HuH-7 (cell line): Measurements from ENCODE around the gene AUTS2.

Experiments used
- DNase-seq: peaks from one replicate; pipeline ENCODE4 v3.0.0; 2011; ENCODE audit warnings: low spot score

AUTS2 gene

GRCh38 chr7:70134029-70134770, 535.9 kb downstream of the AUTS2 start:
- no peak for DNase-seq

DNA sequence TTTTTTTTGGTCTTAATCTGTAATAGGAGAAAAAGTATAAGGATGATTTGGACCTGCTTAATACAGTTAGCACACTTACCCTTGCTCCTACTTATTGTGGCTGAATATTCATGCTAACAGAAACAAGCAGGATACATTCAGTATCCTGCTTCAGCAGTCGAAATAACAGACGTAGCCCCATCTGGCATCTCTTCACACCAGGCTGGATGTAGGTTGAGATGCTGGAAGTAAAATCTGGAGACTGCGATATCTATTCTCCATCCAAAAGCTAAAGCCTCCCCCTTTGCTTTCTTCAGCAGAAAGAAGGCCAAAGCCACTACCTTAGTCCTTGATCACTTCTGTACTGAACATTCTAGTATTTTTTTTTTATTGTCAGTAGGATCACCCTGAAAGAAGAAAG, 537.4 kb downstream of the AUTS2 start:
- no peak for DNase-seq

- no peak for DNase-seq
Observed at GRCh38 chr7:70137126-70137525, 538.9 kb downstream of the AUTS2 start.

DNA sequence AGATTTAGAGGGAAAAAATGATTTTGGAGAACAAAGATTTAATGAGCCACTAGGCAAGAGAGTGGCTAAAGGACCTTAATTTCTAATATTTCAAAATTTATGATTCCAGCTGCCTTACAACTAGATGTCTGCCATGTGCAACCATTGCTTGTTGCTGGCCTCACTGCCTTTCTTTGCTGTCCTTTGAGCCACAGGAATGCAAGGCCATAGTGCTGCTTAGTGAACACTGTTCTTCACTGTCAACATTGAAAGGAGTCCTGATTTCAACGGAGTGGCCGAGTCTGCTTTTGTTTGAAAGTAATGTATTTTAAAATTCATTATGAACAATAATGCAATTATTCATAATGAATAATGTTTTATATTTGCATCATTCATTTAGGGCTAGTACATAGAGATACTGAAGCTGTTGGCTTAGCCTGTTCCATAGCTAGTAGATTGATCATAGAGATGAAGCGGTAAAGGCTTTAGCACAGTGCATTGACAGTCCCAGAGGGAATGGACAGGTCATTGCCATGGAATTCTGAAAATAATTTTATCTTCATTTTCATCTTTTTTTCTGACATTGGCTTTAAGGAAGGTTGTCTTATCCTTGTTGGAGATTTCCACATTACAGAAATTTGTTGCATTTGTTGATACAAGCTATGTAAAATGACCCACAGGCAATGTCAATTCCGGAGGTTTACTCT, 544.1 kb downstream of the AUTS2 start:
- DNase-seq = no peak

- no peak for DNase-seq
Observed at GRCh38 chr7:70143075-70144044, 545.1 kb downstream of the AUTS2 start.

DNA sequence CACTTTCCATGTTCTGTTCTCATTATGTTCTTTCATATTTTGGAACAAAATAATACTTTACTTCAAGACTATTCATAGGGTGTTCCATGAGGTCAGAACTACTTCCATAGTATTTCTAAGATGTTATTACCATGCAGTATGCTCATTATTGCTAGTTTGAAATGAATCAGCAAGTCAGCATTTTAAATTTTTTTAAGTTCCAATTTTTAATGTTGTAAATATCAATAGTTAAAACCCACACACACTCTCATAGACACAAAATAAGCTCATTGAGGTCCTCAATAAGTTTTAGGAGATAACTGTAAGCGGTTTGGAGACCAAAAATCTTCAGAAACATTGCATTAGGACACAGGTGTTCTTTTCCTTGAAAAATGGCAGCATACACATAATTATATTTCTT, 550.7 kb downstream of the AUTS2 start:
- no peak for DNase-seq

DNA sequence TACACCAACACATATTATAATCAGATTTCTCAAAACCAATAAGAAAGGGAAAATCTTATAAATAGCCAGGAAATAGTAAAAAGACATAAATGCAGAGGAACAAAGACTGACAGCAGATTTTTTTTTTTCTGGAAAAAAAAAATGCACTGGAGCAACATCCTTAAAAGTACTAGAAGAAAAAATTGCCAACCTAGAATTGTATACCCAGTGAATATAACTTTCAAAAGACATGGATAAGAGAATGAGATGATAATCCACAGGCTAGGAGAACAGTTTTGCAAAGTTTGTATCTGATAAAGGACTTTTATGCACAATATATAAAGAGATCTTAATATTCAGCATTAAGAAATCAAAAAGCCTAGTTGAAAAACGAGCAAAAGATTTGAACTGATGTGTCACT, 554.0 kb downstream of the AUTS2 start:
- DNase-seq = no peak

DNA sequence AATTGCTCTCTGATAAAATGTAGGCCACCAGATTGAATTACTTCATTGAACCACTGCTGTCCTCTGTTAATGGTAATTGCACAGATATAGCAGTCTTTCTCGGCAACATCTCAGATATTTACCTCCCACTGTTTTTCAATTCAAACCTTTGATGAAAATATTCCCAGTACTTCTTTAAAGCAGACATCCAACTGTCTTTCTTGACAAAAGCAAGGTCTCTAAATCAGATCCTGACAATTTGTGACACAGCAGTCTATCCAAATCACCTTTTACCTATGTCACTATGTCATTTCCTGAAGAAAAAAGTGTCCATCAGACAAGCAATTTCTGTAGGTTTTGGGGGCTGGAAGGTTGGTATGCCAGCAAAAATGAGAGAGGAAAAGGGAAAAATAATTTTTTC, 555.7 kb downstream of the AUTS2 start:
- no peak for DNase-seq

DNA sequence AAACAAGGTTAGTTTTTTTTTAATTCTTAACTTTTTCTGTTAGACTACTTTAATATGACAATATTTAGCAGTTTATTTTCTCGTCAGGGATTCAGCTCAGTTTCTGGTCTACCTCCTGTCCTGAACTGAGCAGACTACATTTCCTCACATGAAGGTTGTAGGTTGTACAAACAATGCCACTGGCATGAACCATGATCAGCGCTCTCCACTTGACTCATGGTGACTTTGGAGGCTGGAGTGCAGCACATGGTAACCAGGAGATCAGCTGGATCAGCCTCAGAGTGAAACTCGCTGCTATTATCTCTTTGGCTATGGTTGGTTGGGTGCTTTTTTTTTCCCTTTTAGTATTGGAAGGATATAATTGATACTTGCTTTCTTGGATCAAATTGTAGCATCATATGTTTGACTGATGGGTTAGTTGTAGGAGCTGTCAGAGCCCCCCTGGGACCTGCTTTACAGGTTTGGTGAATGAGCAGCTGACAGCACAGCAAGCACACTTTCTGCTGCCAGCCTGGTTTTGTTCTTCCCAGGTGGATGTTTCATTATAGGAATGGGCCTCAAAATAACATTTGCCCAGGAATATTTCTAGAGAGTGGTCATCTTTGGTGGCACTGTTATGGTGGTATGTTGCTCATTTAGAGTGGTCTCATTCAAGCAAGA, 556.4 kb downstream of the AUTS2 start:
- DNase-seq = no peak

DNA sequence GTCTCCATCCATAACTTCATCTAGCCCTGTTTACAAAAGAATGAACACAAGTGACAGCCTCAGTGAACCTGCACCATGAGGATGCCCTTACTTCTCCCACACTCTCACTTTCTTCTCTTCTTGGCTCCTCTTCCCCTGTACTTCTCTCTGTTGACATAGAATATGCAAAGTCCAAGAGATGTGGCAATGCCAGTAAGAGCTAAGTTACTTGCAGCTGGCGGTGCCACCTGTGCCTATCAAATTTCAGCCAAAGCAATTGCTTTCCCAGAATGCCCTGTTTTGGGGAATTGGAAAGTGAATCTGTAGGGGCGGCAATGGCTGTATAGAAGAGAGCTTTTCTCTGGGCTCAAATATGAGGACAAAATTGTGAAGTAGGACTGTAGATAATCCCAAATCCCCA, 557.8 kb downstream of the AUTS2 start:
- DNase-seq = no peak

DNA sequence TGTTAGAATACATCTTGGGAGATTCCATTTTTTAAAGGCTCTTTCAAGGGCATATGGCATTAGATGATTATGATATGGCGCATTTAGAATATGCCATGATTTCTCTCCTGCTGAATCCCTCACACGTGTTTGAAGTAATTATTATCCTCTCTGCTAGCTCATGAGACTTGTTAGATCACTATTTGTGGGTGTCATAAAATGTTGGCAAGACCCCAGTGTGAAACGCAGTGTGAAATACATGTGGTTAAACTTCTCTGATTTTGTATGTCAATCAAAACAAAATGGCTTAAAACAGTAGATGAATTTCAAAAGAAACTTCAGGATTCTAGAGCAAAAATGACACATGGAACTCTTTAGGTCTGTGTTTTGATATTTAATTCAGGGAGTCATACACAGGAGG, 560.8 kb downstream of the AUTS2 start:
- DNase-seq = no peak

GRCh38 chr7:70165477-70166170, 567.3 kb downstream of the AUTS2 start:
- no peak for DNase-seq

- DNase-seq = no peak
Observed at GRCh38 chr7:70171369-70171920, 573.2 kb downstream of the AUTS2 start.

DNA sequence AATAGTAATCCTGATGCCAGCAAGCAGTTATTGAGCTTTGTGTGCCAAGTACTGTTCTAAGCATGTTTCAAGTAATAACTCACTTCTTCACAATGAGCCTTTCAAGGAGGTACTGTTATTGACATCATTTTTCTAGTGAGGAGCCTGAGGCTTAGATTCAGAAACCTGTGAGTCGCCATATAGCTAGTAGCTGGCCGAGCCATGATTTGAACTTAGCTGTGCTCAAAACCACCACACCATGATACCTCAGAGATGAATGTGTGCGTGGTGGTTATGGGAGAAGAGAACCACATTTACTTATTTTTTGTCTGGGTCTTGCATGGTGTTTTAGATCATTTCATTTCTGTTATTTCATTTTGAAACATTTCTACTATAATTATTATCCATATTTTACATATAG, 578.9 kb downstream of the AUTS2 start:
- DNase-seq = no peak

DNA sequence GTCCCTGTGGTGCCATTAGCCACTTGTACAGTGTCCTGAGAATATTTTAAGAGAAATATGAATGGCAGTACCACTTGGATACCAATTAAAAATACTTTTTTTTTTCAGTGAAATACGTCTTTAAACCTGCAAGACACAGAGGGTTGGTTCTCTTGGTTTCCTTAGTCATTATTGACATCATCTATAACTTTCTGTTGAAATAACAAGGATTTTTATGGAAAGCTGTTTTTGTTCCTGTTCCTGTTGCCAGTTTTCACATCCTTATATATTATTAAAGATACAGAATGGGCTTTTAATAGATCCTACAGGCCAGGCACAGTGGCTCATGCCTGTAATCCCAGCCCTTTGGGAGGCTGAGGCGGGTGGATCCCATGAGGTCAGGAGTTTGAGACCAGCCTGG, 579.9 kb downstream of the AUTS2 start:
- DNase-seq = no peak

DNA sequence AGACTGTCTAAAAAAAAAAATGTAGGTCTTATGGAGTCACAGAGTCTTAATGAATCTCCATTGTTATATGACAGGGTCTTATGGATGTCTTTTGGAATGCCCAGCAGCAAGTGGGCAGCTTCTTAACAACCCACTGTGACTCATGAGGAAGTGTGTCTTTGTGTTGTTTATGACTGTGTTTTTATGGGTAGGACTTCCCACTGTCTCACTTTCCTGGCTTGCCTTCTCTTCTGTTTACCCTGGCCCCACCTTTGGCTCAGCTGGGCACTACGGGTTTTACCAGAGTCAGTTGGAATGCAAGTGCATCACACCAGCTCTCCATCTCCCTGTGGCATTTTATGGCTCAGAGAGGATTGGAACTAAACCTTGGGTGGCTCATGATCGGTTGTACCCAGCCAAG, 580.5 kb downstream of the AUTS2 start:
- DNase-seq = no peak

DNA sequence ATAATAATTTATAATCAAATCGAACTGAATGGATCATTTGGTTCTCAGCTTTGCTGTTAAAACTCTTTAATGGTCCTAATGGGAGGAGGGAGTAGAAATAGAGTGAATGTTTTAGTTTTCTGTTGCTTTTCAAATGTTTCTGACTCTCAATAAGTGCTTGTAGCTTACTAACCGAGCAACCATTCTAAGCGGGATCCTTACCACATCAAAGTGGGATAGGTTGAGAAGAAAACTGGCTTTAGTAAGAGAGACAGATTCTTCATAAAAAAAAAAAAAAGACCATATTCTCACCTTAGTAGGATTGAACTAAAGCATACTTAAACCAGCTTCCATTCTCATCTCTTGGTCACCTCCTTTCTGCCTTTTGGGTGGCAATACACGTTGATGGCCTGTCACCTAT, 584.2 kb downstream of the AUTS2 start:
- no peak for DNase-seq

DNA sequence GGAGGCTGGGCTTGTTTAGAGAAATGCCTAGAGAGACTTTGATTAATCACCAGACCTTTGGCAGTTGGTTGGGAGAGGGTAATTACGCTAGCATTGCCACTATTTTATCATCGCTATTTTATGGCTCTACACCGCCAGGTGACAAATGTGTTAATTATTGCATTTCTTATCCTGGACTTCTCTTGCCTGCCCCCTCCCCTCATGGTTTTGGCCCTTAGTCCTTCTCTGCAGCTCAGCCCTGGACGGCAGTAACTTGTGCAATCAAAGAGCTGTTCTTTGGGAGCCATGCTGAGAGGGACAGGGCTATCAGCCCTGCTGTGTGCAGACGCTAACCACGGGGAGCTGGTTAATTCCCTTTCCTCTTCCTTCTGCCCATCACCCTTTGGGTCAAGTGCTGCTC, 585.0 kb downstream of the AUTS2 start:
- no peak for DNase-seq

DNA sequence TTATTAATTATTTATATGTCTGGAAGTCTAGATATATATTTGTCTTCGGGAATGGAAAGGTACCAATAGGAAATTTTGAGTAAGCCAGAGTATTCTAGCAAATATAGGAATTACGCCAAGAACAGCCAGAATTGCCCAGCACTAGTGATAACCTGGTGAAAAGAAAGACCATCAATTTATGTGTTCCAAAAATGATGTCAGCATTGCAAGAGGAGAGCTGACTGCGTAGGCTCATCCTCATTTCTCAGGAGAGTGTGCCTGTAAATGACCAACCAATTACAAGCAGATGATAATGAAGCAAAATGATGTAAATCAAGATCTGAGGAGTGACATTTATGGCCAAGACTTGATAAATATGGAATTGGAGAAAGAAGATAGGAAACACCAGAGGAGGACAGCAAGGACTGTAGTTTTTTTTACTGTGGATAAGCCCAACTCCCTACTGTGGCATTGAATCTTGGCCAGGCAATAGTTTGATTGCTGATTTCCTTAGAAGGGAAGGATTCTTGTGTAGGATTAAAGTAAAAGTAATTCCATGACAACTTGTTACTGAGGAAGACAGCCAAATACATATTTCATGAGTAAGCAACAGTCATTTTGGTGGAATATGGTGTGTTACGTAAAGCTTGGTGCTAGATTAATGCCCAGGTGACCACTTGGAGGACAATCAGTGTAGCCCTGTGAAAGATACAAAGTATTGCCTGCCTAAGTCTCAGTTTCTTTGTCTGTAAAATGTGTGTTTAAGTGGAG, 590.8 kb downstream of the AUTS2 start:
- no peak for DNase-seq

DNA sequence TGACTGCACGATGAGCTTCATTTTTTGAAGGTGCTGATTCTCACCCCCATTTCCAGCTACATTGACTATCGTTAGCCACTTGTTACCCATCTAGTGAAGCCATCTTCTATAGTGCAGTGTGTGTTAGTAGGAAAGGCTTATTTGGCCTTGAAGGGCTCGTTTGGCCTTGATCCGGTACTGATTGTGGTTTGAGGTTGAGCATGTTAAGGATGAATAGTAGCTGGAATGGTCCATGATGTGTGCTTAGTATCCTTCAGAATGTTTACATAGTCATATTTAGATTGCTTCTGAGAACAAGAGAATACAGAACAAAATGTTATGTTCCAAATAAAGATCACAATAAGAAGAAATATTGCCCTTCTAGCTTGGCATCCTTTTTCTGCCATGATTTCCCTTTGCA, 591.5 kb downstream of the AUTS2 start:
- DNase-seq = no peak

DNA sequence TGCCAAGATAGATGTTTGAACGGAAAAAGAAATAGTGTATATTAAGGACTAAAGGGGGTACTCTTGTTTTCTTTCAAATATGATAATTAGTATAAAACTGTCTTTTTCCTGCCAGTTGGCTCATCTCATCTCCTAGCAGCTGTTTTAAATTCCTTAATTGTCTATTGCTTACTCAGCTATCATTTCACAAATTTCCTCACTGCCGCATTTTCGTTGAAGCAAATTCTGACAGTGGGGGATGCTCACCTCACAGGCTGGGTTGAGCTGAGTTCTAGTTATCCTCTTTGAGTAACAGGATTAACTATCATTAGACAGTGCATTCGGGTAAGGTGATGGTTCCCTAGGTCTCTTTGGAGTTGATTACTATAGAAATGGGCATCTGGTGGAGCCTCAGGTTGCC, 592.0 kb downstream of the AUTS2 start:
- DNase-seq = no peak
